Coronary artery (tissue), 2 donors: ENCODE data around the gene FAM200B.

Source experiments
- DNase-seq: peaks from one replicate; pipeline ENCODE4 v3.0.0-alpha.2; 2017; ENCODE audit warnings: low spot score
- H3K27ac ChIP-seq, 2 donors: fragments of 200-600 bp; sonication (generic); one replicate each; pipeline ENCODE4 v1.5.1; 2016 to 2019
- H3K4me3 ChIP-seq: fragments of 200-600 bp; sonication (generic); 2 replicates; pipeline ENCODE4 v1.5.1; 2016; ENCODE audit warnings: mild to moderate bottlenecking, moderate library complexity
- TF ChIP-seq, protein P1 (sequence below): fragments of 200-600 bp; sonication (generic); IDR thresholded peaks from one replicate; pipeline ENCODE4 v1.5.1; 2019; ENCODE audit warnings: antibody characterized with exemption

Gene FAM200B

DNA sequence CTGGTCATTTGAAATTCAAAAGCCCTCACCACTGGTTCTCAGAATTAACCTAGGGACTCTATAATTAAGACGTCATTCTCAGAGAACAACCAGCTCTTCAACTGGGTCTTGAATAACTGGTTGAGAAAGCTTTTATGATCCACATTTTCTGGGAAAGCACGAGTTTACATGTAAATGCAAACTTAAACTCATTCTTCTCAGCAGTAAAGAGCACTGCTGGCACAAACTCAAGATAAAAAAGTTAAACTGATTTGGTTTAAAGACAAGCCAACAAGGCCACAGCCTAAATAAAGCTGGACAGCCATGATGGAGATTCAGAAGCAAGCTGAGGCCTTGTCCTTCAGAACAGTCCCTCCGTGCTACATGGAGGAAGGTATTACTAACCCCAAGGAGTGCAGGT, 34.5 kb downstream of the FAM200B start:
- TF ChIP-seq, protein P1, sequence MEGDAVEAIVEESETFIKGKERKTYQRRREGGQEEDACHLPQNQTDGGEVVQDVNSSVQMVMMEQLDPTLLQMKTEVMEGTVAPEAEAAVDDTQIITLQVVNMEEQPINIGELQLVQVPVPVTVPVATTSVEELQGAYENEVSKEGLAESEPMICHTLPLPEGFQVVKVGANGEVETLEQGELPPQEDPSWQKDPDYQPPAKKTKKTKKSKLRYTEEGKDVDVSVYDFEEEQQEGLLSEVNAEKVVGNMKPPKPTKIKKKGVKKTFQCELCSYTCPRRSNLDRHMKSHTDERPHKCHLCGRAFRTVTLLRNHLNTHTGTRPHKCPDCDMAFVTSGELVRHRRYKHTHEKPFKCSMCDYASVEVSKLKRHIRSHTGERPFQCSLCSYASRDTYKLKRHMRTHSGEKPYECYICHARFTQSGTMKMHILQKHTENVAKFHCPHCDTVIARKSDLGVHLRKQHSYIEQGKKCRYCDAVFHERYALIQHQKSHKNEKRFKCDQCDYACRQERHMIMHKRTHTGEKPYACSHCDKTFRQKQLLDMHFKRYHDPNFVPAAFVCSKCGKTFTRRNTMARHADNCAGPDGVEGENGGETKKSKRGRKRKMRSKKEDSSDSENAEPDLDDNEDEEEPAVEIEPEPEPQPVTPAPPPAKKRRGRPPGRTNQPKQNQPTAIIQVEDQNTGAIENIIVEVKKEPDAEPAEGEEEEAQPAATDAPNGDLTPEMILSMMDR = no peak
- no peak overlapping the region for H3K4me3 ChIP-seq
- no peak overlapping the region for H3K27ac ChIP-seq
- DNase-seq = no peak

DNA sequence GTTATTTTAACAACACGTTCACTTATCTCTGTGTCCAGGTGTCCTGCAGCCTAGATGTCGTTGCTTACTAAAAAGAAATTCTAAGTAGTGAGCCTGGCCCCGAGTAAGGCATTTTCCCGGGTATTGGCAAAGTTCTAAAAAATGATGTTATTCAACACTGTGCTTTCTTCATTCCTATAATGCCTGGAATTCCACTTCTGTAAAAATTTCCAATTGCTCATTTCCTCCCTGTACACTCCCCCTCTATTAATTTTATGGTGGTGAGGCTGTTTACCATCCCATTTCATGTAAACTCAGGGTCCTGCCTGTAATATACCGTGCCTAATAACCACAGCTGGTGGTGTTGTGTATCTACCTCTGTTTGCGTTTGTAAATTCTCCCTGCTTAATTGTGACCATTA, 35.5 kb downstream of the FAM200B start:
- TF ChIP-seq, protein P1 = no peak
- peak overlapping the region in 1 of 2 donors; percentile 24 for H3K27ac ChIP-seq
- DNase-seq = no peak
- H3K4me3 ChIP-seq = no peak overlapping the region

DNA sequence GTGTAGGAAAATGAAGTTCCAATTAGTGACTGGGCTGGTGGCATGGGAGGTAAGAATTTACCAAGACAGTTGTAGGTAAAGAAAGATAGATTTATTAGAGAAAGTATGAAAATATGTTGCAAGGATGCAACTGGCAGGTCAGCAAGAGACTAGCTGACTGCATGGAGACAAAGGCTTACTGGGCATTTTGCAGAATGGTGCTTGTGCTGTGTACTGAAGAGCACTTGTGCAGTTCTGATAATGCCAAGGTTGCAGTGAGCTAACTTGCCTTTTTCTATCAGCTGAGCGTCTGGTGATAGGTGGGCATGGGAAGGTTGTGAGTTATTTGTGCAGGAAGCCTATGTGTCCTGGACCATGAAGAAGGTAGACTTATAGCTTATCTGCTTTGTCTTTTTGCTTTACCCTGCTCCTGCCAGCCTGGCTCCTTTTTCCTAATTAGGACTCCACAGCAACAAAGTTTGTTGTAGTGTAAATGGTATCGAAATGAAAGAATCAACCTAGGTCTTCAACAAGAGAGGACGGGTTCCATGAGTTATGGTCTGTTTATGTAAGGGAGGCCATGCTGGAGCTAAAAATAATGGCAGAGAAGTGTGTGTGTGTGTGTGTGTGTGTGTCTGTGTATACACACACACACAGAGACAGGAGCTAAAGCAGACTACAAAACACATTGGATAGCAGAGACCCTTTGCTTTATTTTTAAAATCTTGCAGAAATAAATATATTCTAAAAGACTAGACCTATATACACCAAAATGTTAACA, 36.2 kb downstream of the FAM200B start:
- Histone ChIP-seq H3K27ac (no peak overlapping the region), H3K4me3 (no peak overlapping the region)
- TF ChIP-seq, protein P1 = no peak
- DNase-seq = no peak

DNA sequence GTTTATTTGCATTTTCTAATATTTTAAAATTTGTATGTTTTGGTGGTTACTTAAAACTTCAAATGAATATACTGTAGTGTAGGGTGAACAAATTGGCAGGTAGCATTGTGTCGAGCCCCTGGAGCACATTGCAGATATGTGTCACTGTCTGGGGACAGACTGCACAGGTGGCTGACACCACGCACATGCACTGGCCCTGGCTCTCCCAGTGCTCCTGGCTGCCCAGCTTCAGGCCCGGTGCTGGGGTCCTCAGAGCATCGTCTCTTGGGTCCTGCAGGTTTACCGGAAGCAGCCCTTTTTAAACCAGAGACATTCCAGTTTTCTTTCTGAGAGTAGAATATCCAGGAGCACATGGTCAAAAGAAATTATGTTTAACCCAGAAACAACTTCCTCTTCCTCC, 36.8 kb downstream of the FAM200B start:
- no peak overlapping the region for H3K4me3 ChIP-seq
- TF ChIP-seq, protein P1 = no peak
- H3K27ac ChIP-seq = no peak overlapping the region
- DNase-seq = no peak

DNA sequence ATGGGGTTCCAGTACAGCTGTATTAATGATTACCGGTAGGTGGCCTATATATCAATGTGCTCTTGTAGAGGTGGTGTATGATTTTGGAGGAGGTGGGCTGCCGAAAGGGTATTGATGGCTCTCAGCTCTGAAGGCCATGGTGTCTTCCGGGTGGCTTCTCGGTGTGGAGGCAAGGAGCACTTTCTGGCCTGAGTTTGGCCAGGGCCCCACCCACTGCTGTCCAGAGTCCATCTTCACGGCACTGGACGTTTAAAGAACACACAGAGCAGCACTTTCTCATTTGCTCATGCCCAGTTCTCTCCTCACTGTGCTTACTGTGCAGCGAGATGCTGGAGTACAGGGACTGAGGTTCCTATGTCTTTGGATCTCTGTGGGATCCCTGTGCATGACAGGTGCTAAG, 37.3 kb downstream of the FAM200B start:
- TF ChIP-seq, protein P1 = no peak
- DNase-seq = no peak
- no peak overlapping the region for H3K4me3 ChIP-seq
- H3K27ac ChIP-seq = no peak overlapping the region

DNA sequence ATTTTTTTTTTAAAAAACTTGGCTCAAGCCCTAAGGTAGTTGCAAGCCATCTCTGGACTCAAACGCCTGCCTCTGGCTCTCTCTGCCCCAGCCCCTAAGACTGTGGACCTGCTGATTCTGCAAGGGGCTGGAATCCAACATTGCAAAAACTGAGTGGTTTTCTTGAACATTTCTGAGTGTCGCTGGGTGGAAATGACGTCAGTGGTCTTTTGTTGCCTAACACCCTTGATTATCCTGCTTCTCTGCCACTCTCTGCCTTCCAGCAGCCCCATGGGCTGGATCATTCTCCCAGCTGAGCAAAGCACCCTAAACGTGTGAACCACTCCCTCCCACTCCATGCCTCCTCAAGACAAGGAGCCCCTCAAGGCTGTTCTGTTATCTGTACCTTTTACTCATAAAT, 37.9 kb downstream of the FAM200B start:
- H3K27ac ChIP-seq = no peak overlapping the region

DNA sequence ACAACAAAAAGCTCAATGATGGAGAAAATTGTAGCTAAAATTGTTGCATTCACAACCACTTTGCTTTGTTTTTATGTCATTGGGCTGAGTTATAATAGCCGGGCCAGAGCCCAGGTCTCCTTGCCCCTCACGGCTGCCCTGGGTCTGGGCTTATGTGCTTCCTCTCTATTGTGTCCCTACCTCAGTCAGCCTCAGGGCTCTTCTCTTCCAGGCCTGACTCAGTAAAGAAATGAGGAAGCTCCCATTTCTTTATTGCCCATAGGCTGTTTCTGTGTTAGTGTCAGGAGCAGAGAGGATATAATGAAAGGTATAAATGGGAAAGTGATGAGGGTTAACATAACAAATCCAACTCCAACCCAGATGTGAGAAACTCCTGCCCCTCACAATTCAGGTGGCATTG, 39.2 kb downstream of the FAM200B start:
- TF ChIP-seq, protein P1 = no peak

More for the DNA sequence above, 37.9 kb downstream of the FAM200B start:
- DNase-seq = no peak
- H3K4me3 ChIP-seq = no peak overlapping the region
- TF ChIP-seq, protein P1 = no peak

More for the DNA sequence above, 39.2 kb downstream of the FAM200B start:
- DNase-seq = no peak
- Histone ChIP-seq H3K27ac (no peak overlapping the region), H3K4me3 (no peak overlapping the region)
